ENCODE data around the gene BIK.

DNA sequence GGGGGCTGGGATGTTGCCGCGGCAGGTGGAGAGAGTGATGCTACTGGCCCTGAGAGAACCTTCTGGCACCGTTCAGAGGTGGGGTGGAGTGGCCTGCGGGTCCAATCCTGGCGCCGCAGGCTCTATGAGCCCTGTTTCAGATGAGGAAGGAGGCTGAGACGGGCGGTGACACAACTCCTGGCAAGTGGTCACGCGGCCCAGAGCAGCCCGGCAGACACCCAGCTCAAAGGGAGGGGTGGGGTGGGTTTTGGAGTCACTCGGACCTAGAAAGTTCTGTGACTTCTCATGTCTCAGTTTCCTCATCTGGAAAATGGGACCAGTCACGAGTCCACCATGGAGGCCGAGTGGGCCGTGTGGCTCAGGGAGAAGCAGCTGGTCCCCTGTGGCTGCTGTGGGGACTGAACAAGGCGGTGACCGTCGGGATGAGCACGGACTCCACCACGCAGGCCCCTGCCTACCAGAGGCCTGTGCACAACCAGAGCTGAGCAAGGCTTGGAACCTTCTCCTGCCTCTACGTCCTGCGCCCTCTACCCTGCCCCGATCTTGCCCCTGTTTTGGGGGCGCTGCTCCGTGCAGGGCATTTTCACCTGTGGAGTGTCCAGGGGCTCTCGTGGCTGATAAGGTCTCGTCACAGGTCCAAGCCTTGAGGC is 44.5 kb downstream of the BIK start:
- TF ChIP-seq, protein P1, sequence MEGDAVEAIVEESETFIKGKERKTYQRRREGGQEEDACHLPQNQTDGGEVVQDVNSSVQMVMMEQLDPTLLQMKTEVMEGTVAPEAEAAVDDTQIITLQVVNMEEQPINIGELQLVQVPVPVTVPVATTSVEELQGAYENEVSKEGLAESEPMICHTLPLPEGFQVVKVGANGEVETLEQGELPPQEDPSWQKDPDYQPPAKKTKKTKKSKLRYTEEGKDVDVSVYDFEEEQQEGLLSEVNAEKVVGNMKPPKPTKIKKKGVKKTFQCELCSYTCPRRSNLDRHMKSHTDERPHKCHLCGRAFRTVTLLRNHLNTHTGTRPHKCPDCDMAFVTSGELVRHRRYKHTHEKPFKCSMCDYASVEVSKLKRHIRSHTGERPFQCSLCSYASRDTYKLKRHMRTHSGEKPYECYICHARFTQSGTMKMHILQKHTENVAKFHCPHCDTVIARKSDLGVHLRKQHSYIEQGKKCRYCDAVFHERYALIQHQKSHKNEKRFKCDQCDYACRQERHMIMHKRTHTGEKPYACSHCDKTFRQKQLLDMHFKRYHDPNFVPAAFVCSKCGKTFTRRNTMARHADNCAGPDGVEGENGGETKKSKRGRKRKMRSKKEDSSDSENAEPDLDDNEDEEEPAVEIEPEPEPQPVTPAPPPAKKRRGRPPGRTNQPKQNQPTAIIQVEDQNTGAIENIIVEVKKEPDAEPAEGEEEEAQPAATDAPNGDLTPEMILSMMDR (IDR thresholded peaks at IDR 0.05), result no peak
- no peak for TF ChIP-seq POLR2A (IDR thresholded peaks at IDR 0.05)
